Ecto neural progenitor cell (in vitro differentiated cells): ENCODE data around the gene PERM1.
"Not testable (repeated sequence)": the region's sequence is repeated elsewhere in the genome, so short reads cannot be mapped to it uniquely, and the experiment has no call there.

Experiments
- DNase-seq: peaks from one replicate; pipeline ENCODE4 v3.0.0-alpha.2; 2018; ENCODE audit warnings: low spot score

The PERM1 gene

GRCh38 chr1:978069-978834, 3.6 kb downstream of the PERM1 start:
- no peak for DNase-seq

GRCh38 chr1:976791-977190, 5.1 kb downstream of the PERM1 start:
- DNase-seq, result not testable (repeated sequence)

GRCh38 chr1:975896-976683, 5.8 kb downstream of the PERM1 start:
- peak; percentile 88 for DNase-seq

GRCh38 chr1:975365-975764, 6.5 kb downstream of the PERM1 start:
- no peak for DNase-seq

GRCh38 chr1:974687-975328, 7.1 kb downstream of the PERM1 start:
- DNase-seq, result no peak

GRCh38 chr1:974293-974640, 7.6 kb downstream of the PERM1 start:
- DNase-seq, result no peak

- no peak for DNase-seq
Measured at GRCh38 chr1:973459-974292, 8.2 kb downstream of the PERM1 start.

- no peak for DNase-seq
Measured at GRCh38 chr1:972726-973458, 9.0 kb downstream of the PERM1 start.

GRCh38 chr1:971751-972506, 10.0 kb downstream of the PERM1 start:
- no peak for DNase-seq

- no peak for DNase-seq
Measured at GRCh38 chr1:970973-971730, 10.7 kb downstream of the PERM1 start.

GRCh38 chr1:970242-970972, 11.5 kb downstream of the PERM1 start:
- DNase-seq, result no peak

GRCh38 chr1:969260-969855, 12.5 kb downstream of the PERM1 start:
- DNase-seq, result no peak

GRCh38 chr1:967466-968343, 14.2 kb downstream of the PERM1 start:
- no peak for DNase-seq

- no peak for DNase-seq
Measured at GRCh38 chr1:966704-967300, 15.1 kb downstream of the PERM1 start.

- DNase-seq, result no peak
Measured at GRCh38 chr1:966135-966703, 15.7 kb downstream of the PERM1 start, which contains the start of gene PLEKHN1. Gene PLEKHN1 (plus strand): TSS chr1:966482. CDS start chr1:966532, 50 bp downstream.

GRCh38 chr1:965526-966134, 16.3 kb downstream of the PERM1 start:
- no peak for DNase-seq
